ENCODE data around the gene SDK2. TPM values are rescaled to one million over a fixed set of nuclear protein-coding genes. Genes with fewer than 3 reads are reported as not detected.
A peak's percentile ranks its signal among the peaks of the same experiment; 100 is the strongest.

The SDK2 gene
- total and polyA plus RNA-seq, 9 of the 15 experiments (the other 6 are each of a cell fraction or from before 2014, with no cell fraction given): 0.04 TPM; not detected in 8

DNA sequence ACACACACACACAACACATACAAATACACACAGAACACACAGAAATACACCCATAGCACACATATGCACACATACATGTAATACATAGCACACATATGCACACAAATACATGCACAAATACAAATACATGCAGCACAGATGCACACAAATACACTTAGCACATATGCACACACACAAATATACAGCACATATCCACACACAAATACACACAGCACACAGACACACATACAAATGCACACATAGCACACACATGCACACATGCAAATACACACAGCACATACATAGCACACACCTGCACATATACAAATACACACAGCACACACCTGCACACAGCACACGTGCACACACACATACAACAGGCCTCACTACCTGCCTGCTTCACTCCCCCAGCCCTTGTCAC, 49.6 kb downstream of the SDK2 start (continued):
- no peak for TF ChIP-seq RHOXF2B (CRISPR knock-in tag; conservative IDR thresholded peaks at IDR 0.05)

DNA sequence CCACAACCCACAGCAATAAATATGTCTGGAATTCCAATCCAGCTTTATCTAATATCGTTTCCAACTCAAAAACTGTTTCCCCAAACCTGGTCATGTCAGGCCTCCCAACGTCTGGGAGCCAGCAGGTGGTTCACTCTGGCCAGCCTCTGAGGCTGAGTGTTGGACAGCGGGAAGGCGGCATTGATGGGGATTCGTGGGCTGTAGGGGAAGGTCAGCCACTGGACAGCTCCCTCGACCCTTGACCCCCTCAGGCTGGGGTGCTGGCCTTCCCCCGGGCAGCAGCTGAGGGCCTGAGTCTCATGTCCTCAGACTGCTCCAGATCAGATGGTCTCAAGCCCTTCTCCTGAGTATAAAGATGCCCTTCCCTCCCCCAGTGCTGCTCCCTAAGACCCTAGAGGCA, 50.2 kb downstream of the SDK2 start:
- TF ChIP-seq ILF3 (IDR thresholded peaks at IDR 0.05; ENCODE audit: borderline replicate concordance): no peak
- TF ChIP-seq, protein P1, sequence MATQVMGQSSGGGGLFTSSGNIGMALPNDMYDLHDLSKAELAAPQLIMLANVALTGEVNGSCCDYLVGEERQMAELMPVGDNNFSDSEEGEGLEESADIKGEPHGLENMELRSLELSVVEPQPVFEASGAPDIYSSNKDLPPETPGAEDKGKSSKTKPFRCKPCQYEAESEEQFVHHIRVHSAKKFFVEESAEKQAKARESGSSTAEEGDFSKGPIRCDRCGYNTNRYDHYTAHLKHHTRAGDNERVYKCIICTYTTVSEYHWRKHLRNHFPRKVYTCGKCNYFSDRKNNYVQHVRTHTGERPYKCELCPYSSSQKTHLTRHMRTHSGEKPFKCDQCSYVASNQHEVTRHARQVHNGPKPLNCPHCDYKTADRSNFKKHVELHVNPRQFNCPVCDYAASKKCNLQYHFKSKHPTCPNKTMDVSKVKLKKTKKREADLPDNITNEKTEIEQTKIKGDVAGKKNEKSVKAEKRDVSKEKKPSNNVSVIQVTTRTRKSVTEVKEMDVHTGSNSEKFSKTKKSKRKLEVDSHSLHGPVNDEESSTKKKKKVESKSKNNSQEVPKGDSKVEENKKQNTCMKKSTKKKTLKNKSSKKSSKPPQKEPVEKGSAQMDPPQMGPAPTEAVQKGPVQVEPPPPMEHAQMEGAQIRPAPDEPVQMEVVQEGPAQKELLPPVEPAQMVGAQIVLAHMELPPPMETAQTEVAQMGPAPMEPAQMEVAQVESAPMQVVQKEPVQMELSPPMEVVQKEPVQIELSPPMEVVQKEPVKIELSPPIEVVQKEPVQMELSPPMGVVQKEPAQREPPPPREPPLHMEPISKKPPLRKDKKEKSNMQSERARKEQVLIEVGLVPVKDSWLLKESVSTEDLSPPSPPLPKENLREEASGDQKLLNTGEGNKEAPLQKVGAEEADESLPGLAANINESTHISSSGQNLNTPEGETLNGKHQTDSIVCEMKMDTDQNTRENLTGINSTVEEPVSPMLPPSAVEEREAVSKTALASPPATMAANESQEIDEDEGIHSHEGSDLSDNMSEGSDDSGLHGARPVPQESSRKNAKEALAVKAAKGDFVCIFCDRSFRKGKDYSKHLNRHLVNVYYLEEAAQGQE (IDR thresholded peaks at IDR 0.05; ENCODE audit: borderline replicate concordance): peak; percentile 66
- TF ChIP-seq, protein P1 (CRISPR knock-in tag; IDR thresholded peaks at IDR 0.05; ENCODE audit: low read depth): no peak
- TF ChIP-seq RAD21 (CRISPR knock-in tag; conservative IDR thresholded peaks at IDR 0.05 in 1 of 2, IDR thresholded peaks at IDR 0.05 in 1 of 2): no peak
- no peak for TF ChIP-seq FOS (IDR thresholded peaks at IDR 0.05; ENCODE audit: extremely low read depth, insufficient read length)
- in situ Hi-C loops (cut with MboI): no loop called here
- ChIA-PET POLR2A (interaction anchor here (0.5 to 1.3 kb wide), 3 partner anchors 10 to 242 kb away, joined by 3 read pairs; no protein-coding TSS in a partner anchor), CTCF (ENCODE audit: low intra/inter-chr PET ratio) (no interaction called here)
- no peak overlapping the region for H3K4me3 ChIP-seq
- H3K27ac ChIP-seq (ENCODE audit: extremely low read depth, low read depth, low read length): no peak overlapping the region
- no peak for ATAC-seq
- no TSS peak for BruUV-seq (replicated peaks)
- no peak overlapping the region for H3K9ac ChIP-seq (ENCODE audit: insufficient read depth in 1 of 2, low read depth in 2 of 2, low read length in 2 of 2)
- H4K20me1 ChIP-seq (replicated peaks; ENCODE audit: control insufficient read depth, insufficient read depth, low read length): peaks cover 9% of the 10 kb centered on the region
- H3K9me3 ChIP-seq (replicated peaks; ENCODE audit: control insufficient read depth, insufficient read depth, low read depth, low read length): no peaks in the 10 kb centered on the region
- no peak for DNase-seq (ENCODE audit: extremely low read depth in 1 of 4, low spot score in 3 of 4)
- H3K27me3 ChIP-seq (ENCODE audit: control insufficient read depth in 2 of 2, insufficient read depth in 2 of 2, low read length in 2 of 2): peaks cover 17 to 67% of the 10 kb centered on the region in 2 experiments
- H3K4me2 ChIP-seq (ENCODE audit: insufficient read depth, low read length): no peak overlapping the region
- H3K36me3 ChIP-seq (ENCODE audit: control insufficient read depth, insufficient read depth, low read length): no peaks in the 10 kb centered on the region
- H3K9me1 ChIP-seq (ENCODE audit: control insufficient read depth, insufficient read depth, low read length): no peaks in the 10 kb centered on the region
- no peaks in the 10 kb centered on the region for H3K79me2 ChIP-seq (ENCODE audit: control insufficient read depth, insufficient read depth, low read length)
- WGBS (ENCODE audit: insufficient coverage, low coverage, missing lambda C conversion rate): 0% methylated on average over 7 of the region's 7 CpGs
- H2AFZ ChIP-seq (ENCODE audit: low read depth, low read length): no peak overlapping the region
- FAIRE-seq: no peak
- intact Hi-C loops (cut with micrococcal nuclease): loop anchor here (10.0 kb wide), 1 partner anchor 111 kb away; no protein-coding TSS in a partner anchor
- H3K4me1 ChIP-seq (replicated peaks in 1 of 2; ENCODE audit: control insufficient read depth in 2 of 2, insufficient read depth in 2 of 2, low read length in 2 of 2): 0 out of 5 replicates have a peak, but pooled peaks cover 0 to 2% of the 10 kb centered on the region in 2 experiments

Measured in K562 (cell line).